Activated B cell treated with CpG ODN at 0.5 μM for 24 hours (primary cell): ENCODE measurements around the gene DNMBP. TPM values are rescaled to one million over a fixed set of nuclear protein-coding genes. Genes with fewer than 3 reads are reported as not detected.

ENCODE experiments used
- ATAC-seq: fragments of 200-7000 bp; cut with Tn5 transposase; one replicate; pipeline ENCODE4 v1.10.0; 2021; ENCODE audit warnings: low read depth, mild to moderate bottlenecking, moderate library complexity
- CTCF ChIA-PET: fragments of 350-600 bp; sonication (Branson Sonifier 250); formaldehyde crosslinking; loops from one replicate; lab custom pipeline; 2021; ENCODE audit warnings: antibody characterized with exemption; lab: Charles Lee
- POLR2A ChIA-PET: fragments of 350-600 bp; sonication (Branson Sonifier 250); formaldehyde crosslinking; loops from one replicate; lab custom pipeline; 2021; ENCODE audit warnings: antibody characterized with exemption; lab: Charles Lee
- DNase-seq: peaks from one replicate; pipeline ENCODE4 v3.0.0; 2022
- H3K27ac Mint-ChIP-seq: one replicate; pipeline ENCODE4 v1.8.0; 2020; ENCODE audit warnings: mixed read lengths
- H3K27me3 Mint-ChIP-seq: one replicate; pipeline ENCODE4 v1.8.0; 2021; ENCODE audit warnings: mixed read lengths
- H3K36me3 Mint-ChIP-seq: one replicate; pipeline ENCODE4 v1.8.0; 2021; ENCODE audit warnings: low read depth, mixed read lengths
- H3K4me1 Mint-ChIP-seq: one replicate; pipeline ENCODE4 v1.8.0; 2021; ENCODE audit warnings: mixed read lengths
- H3K4me3 Mint-ChIP-seq: one replicate; pipeline ENCODE4 v1.8.0; 2020; ENCODE audit warnings: mild to moderate bottlenecking, mixed read lengths
- H3K9me3 Mint-ChIP-seq: one replicate; pipeline ENCODE4 v1.8.0; 2020; ENCODE audit warnings: mixed read lengths
- CTCF ChIP-seq: fragments of 200-600 bp; IDR thresholded peaks from one replicate; pipeline ENCODE4 v1.8.0; 2022; ENCODE audit warnings: antibody characterized with exemption, mild to moderate bottlenecking
- intact Hi-C: fragments of 100-400 bp; cut with micrococcal nuclease; formaldehyde crosslinking; loops from one replicate; pipeline ENCODE4 v1.15.1; 2024
- total RNA-seq: library from RNA; stranded (reverse); gene quantifications from 2 replicates; pipeline ENCODE4 v1.2.3, GENCODE V29; 2022

DNMBP gene
- total RNA-seq, 1 donor from 2014 or later, result 13.1 TPM

GRCh38 chr10:100045592-100045991 is 35.8 kb upstream of the DNMBP start:
- Mint-ChIP-seq H3K27me3 (no peaks in the 10 kb centered on the region), H3K36me3 (no peaks in the 10 kb centered on the region), H3K9me3 (no peaks in the 10 kb centered on the region), H3K27ac (no peak overlapping the region), H3K4me1 (peaks cover 6% of the 10 kb centered on the region), H3K4me3 (no peak overlapping the region)
- no peak for ATAC-seq
- no peak for DNase-seq
- ChIA-PET CTCF (interaction anchor here (0.7 to 8.1 kb wide), 33 partner anchors 8 to 218 kb away, joined by 3 to 237 read pairs (median 4); partner anchors contain the start of gene DNMBP), POLR2A (interaction anchor here (0.5 to 1.2 kb wide), 2 partner anchors 21 to 31 kb away, joined by 3 read pairs; no protein-coding TSS in a partner anchor)
- intact Hi-C loops, result loop anchor here (10.0 kb wide), 1 partner anchor 611 kb away; the partner anchor contains the start of gene GOT1
- no peak for TF ChIP-seq CTCF

GRCh38 chr10:100043796-100044195 is 34.0 kb upstream of the DNMBP start:
- H3K27ac Mint-ChIP-seq, result no peak overlapping the region
- DNase-seq (no peak), ATAC-seq (no peak)
- no peak for TF ChIP-seq CTCF
- H3K27me3 Mint-ChIP-seq, result no peaks in the 10 kb centered on the region
- POLR2A ChIA-PET, result interaction anchor here (0.7 to 1.4 kb wide), 2 partner anchors 23 to 51 kb away, joined by 3 to 4 read pairs; no protein-coding TSS in a partner anchor
- no peak overlapping the region for H3K4me3 Mint-ChIP-seq
- H3K4me1 Mint-ChIP-seq, result peaks cover 6% of the 10 kb centered on the region
- H3K36me3 Mint-ChIP-seq, result no peaks in the 10 kb centered on the region
- CTCF ChIA-PET, result interaction anchor here (0.6 to 8.1 kb wide), 4 partner anchors 10 to 197 kb away, joined by 3 to 237 read pairs (median 18); partner anchors contain the start of gene DNMBP
- no peaks in the 10 kb centered on the region for H3K9me3 Mint-ChIP-seq
- intact Hi-C loops, result loop anchor here (10.0 kb wide), 1 partner anchor 609 kb away; the partner anchor contains the start of gene GOT1

- H3K36me3 Mint-ChIP-seq, result no peaks in the 10 kb centered on the region
- H3K27me3 Mint-ChIP-seq, result no peaks in the 10 kb centered on the region
- TF ChIP-seq CTCF, result no peak
- CTCF ChIA-PET, result interaction anchor here (0.6 to 8.1 kb wide), 3 partner anchors 10 to 197 kb away, joined by 3 to 237 read pairs (median 20); partner anchors contain the start of gene DNMBP
- no peak overlapping the region for H3K4me3 Mint-ChIP-seq
- POLR2A ChIA-PET, result interaction anchor here (1.4 kb wide), 1 partner anchor 22 kb away, joined by 3 read pairs; no protein-coding TSS in a partner anchor
- H3K27ac Mint-ChIP-seq, result no peak overlapping the region
- no peaks in the 10 kb centered on the region for H3K9me3 Mint-ChIP-seq
- DNase-seq (no peak), ATAC-seq (no peak)
- intact Hi-C loops, result loop anchor here (10.0 kb wide), 1 partner anchor 609 kb away; the partner anchor contains the start of gene GOT1
- peaks cover 6% of the 10 kb centered on the region for H3K4me1 Mint-ChIP-seq
Observed at GRCh38 chr10:100043344-100043743, 33.6 kb upstream of the DNMBP start.

- TF ChIP-seq CTCF, result no peak
- Mint-ChIP-seq H3K27ac (no peak overlapping the region), H3K27me3 (no peaks in the 10 kb centered on the region), H3K9me3 (no peaks in the 10 kb centered on the region), H3K4me1 (peaks cover 6% of the 10 kb centered on the region), H3K4me3 (no peak overlapping the region), H3K36me3 (no peaks in the 10 kb centered on the region)
- POLR2A ChIA-PET, result no interaction called here
- intact Hi-C loops, result loop anchor here (10.0 kb wide), 1 partner anchor 607 kb away; the partner anchor contains the start of gene GOT1
- CTCF ChIA-PET, result interaction anchor here (8.1 kb wide), 1 partner anchor 195 kb away, joined by 237 read pairs; no protein-coding TSS in a partner anchor
- no peak for DNase-seq
- ATAC-seq, result no peak
Observed at GRCh38 chr10:100041306-100042002, 31.7 kb upstream of the DNMBP start.

GRCh38 chr10:100038561-100039071 is 28.9 kb upstream of the DNMBP start:
- Mint-ChIP-seq H3K4me3 (no peak overlapping the region), H3K27ac (no peak overlapping the region), H3K27me3 (no peaks in the 10 kb centered on the region), H3K4me1 (no peaks in the 10 kb centered on the region), H3K36me3 (no peaks in the 10 kb centered on the region), H3K9me3 (peaks cover under 1% of the 10 kb centered on the region)
- ATAC-seq (no peak), DNase-seq (no peak)
- ChIA-PET CTCF (no interaction called here), POLR2A (no interaction called here)
- intact Hi-C loops, result no loop called here
- TF ChIP-seq CTCF, result no peak
